ENCODE measurements around the gene CCDC184. TPM values are rescaled to one million over a fixed set of nuclear protein-coding genes. Genes with fewer than 3 reads are reported as not detected.
"Not testable (repeated sequence)": the region's sequence is repeated elsewhere in the genome, so short reads cannot be mapped to it uniquely, and the experiment has no call there.

Gene CCDC184
- total RNA-seq, 1 donor from 2014 or later: 0.18 TPM

GRCh38 chr12:48201091-48201490 is 17.6 kb downstream of the CCDC184 start:
- peaks cover 26% of the 10 kb centered on the region for H3K4me1 Mint-ChIP-seq
- TF ChIP-seq, protein P1, sequence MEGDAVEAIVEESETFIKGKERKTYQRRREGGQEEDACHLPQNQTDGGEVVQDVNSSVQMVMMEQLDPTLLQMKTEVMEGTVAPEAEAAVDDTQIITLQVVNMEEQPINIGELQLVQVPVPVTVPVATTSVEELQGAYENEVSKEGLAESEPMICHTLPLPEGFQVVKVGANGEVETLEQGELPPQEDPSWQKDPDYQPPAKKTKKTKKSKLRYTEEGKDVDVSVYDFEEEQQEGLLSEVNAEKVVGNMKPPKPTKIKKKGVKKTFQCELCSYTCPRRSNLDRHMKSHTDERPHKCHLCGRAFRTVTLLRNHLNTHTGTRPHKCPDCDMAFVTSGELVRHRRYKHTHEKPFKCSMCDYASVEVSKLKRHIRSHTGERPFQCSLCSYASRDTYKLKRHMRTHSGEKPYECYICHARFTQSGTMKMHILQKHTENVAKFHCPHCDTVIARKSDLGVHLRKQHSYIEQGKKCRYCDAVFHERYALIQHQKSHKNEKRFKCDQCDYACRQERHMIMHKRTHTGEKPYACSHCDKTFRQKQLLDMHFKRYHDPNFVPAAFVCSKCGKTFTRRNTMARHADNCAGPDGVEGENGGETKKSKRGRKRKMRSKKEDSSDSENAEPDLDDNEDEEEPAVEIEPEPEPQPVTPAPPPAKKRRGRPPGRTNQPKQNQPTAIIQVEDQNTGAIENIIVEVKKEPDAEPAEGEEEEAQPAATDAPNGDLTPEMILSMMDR (IDR thresholded peaks at IDR 0.05): no peak
- no peak for DNase-seq
- H3K27me3 Mint-ChIP-seq: no peaks in the 10 kb centered on the region
- CTCF ChIA-PET: no interaction called here
- POLR2A ChIA-PET: no interaction called here
- no peak overlapping the region for H3K27ac Mint-ChIP-seq
- intact Hi-C loops (cut with micrococcal nuclease): no loop called here
- no peak for ATAC-seq (ENCODE audit: low read depth)
- H3K9me3 Mint-ChIP-seq: peaks cover 8% of the 10 kb centered on the region
- peaks cover 15% of the 10 kb centered on the region for H3K36me3 Mint-ChIP-seq (ENCODE audit: low read depth)
- no peak overlapping the region for H3K4me3 Mint-ChIP-seq

GRCh38 chr12:48201516-48201915 is 18.1 kb downstream of the CCDC184 start:
- CTCF ChIA-PET: no interaction called here
- Mint-ChIP-seq H3K4me3 (no peak overlapping the region), H3K27ac (no peak overlapping the region), H3K9me3 (peaks cover 11% of the 10 kb centered on the region), H3K4me1 (peaks cover 26% of the 10 kb centered on the region), H3K27me3 (no peaks in the 10 kb centered on the region), H3K36me3 (ENCODE audit: low read depth) (peaks cover 19% of the 10 kb centered on the region)
- ATAC-seq (ENCODE audit: low read depth) (no peak), DNase-seq (no peak)
- POLR2A ChIA-PET: no interaction called here
- intact Hi-C loops (cut with micrococcal nuclease): no loop called here
- TF ChIP-seq, protein P1 (IDR thresholded peaks at IDR 0.05): no peak

- TF ChIP-seq, protein P1 (IDR thresholded peaks at IDR 0.05): no peak
- intact Hi-C loops (cut with micrococcal nuclease): no loop called here
- DNase-seq: no peak
These were observed 19.3 kb downstream of the CCDC184 start for GRCh38 chr12:48202766-48203165.

GRCh38 chr12:48203192-48203591 is 19.7 kb downstream of the CCDC184 start, which contains the start of gene OR10AD1:
Gene OR10AD1 (minus strand): TSS chr12:48203292. CDS start chr12:48203292, 0 bp downstream.
- peaks cover 19% of the 10 kb centered on the region for H3K9me3 Mint-ChIP-seq

More at GRCh38 chr12:48202766-48203165, 19.3 kb downstream of the CCDC184 start:
- Mint-ChIP-seq H3K4me3 (no peak overlapping the region), H3K27me3 (no peaks in the 10 kb centered on the region), H3K4me1 (peaks cover 24% of the 10 kb centered on the region), H3K27ac (no peak overlapping the region), H3K9me3 (peaks cover 19% of the 10 kb centered on the region), H3K36me3 (ENCODE audit: low read depth) (peaks cover 22% of the 10 kb centered on the region)
- ATAC-seq (ENCODE audit: low read depth): no peak
- POLR2A ChIA-PET: no interaction called here
- CTCF ChIA-PET: no interaction called here

DNA sequence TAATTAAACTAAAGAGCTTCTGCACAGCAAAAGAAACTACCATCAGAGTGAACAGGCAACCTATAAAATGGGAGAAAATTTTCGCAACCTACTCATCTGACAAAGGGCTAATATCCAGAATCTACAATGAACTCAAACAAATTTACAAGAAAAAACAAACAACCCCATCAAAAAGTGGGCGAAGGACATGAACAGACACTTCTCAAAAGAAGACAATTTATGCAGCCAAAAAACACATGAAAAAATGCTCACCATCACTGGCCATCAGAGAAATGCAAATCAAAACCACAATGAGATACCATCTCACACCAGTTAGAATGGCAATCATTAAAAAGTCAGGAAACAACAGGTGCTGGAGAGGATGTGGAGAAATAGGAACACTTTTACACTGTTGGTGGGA is 26.1 kb downstream of the CCDC184 start:
- CTCF ChIA-PET; POLR2A ChIA-PET; intact Hi-C loops (cut with micrococcal nuclease); H3K27me3 Mint-ChIP-seq; H3K4me3 Mint-ChIP-seq; ATAC-seq (ENCODE audit: low read depth); H3K27ac Mint-ChIP-seq; DNase-seq; H3K4me1 Mint-ChIP-seq: not testable (repeated sequence)
- Mint-ChIP-seq H3K9me3 (peaks cover 14% of the 10 kb centered on the region), H3K36me3 (ENCODE audit: low read depth) (peaks cover 13% of the 10 kb centered on the region)

More at GRCh38 chr12:48203192-48203591, 19.7 kb downstream of the CCDC184 start, which contains the start of gene OR10AD1:
- Mint-ChIP-seq H3K27me3 (no peaks in the 10 kb centered on the region), H3K4me3 (no peak within 1 kb of the TSS), H3K4me1 (peaks cover 22% of the 10 kb centered on the region), H3K27ac (no peak within 1 kb of the TSS), H3K36me3 (ENCODE audit: low read depth) (peaks cover 22% of the 10 kb centered on the region)
- no peak for ATAC-seq (ENCODE audit: low read depth)
- no peak for DNase-seq
- CTCF ChIA-PET: no interaction called here
- POLR2A ChIA-PET: no interaction called here
- TF ChIP-seq, protein P1 (IDR thresholded peaks at IDR 0.05): no peak
- intact Hi-C loops (cut with micrococcal nuclease): no loop called here

- intact Hi-C loops (cut with micrococcal nuclease): no loop called here
- no peaks in the 10 kb centered on the region for H3K9me3 Mint-ChIP-seq
- TF ChIP-seq, protein P1 (IDR thresholded peaks at IDR 0.05): no peak
- no peak overlapping the region for H3K4me3 Mint-ChIP-seq
- no peaks in the 10 kb centered on the region for H3K36me3 Mint-ChIP-seq (ENCODE audit: low read depth)
- ChIA-PET POLR2A (no interaction called here), CTCF (no interaction called here)
- ATAC-seq (ENCODE audit: low read depth) (no peak), DNase-seq (no peak)
- H3K4me1 Mint-ChIP-seq: peaks cover 10% of the 10 kb centered on the region
- H3K27me3 Mint-ChIP-seq: peaks cover 6% of the 10 kb centered on the region
- H3K27ac Mint-ChIP-seq: no peak overlapping the region
These were observed 33.3 kb downstream of the CCDC184 start for GRCh38 chr12:48216785-48217184.

Data from activated B cell treated with CpG ODN at 0.5 μM for 24 hours (primary cell).